ENCODE results near the gene ENTPD6. TPM values are rescaled to one million over a fixed set of nuclear protein-coding genes. Genes with fewer than 3 reads are reported as not detected.

ENTPD6 gene
- total RNA-seq, 3 donors from 2014 or later = 45.8 to 77.6 (median 71.1) TPM

DNA sequence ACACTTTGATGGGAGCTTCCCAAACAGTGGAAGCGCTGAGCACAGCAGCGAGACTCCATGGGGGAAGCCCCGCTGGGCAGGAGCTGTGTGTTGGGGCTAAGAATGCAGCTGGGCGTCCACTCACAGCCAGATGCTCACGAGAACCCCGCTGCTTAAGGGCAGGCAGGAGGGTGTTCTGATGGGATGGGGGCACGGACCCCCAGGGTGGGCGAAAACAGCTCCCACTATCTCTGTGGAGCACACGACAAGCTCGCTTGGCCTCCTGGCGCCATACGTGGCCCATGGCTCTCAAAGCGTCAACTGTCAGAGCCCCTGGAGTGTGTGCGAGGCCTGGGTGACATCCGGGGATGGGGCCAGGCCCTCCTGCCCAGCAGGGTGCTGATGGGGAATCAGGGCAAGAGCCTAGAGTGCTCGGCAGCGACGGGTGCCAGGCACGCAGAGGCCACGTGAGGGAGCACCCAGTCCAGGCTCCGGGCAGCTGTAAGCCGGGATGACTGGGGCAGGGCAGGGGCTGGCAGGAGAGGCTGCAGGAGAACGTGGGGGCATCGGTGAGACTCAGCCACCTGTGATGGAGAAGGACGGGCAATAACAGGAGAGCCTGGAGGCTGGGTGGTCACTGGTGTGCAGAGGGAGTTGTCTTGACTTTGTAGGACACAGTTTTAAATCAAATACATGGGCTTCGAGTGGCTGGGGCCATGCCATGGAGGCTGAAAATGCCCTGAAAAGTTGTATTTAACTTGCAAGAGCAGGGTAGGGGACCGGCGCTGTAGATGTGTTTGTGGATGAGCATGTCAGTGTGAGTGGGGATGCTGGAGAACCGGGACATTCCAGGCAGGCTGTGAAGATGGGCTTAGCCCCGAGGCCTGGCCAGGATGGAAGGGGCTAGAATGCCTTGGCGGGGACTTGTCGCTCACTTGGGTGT is 79.6 kb downstream of the ENTPD6 start:
- intact Hi-C loops (cut with DNase I; ENCODE audit: low total_unique reads) = no loop called here
- H3K27ac ChIP-seq = no peak overlapping the region

DNA sequence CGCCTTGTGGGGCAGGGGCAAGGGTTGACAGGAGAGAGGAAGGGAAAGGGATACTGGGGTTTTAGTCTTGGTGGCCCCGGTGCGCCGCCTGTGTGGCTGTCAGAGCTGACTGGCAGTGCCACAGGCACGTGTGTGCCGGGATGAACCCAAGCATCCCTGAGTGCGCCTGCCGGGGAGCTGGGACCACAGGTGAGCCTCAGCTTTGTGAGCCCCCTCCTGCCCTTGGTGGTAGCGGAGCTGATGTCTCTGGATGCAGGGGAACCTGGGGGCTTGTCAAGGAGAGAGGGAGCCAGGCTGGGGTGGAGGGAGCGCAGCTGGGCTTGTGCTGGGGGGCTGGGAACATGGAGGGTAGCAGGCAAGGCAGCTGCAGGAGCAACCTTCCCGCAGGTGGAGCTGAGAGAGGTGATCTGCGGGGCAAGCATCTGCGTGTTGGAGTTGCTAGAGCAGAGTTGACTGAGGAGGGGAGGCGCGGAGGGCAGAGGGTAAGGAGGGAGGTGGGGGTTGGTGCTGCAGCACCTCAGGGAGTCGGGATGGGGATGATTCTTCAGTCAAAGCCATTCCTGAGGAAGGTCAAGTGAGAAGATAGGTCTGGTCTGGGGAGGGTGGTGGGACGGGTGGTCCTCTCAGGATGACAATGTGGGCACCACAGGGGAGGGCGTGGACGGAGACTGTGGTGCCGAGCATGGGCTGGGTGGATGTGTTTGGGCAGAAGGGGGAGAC is 80.5 kb downstream of the ENTPD6 start:
- Histone ChIP-seq H3K27ac (no peak overlapping the region), H3K4me1 (peaks cover 3 to 9% of the 10 kb centered on the region in 2 donors), H3K27me3 (no peaks in the 10 kb centered on the region), H3K4me3 (no peak overlapping the region), H3K9me3 (no peaks in the 10 kb centered on the region), H3K36me3 (peaks cover 4% of the 10 kb centered on the region)
- TF ChIP-seq POLR2A (IDR thresholded peaks at IDR 0.05) (no peak), POLR2AphosphoS5 (IDR thresholded peaks at IDR 0.05) (no peak)
- TF ChIP-seq, protein P1, sequence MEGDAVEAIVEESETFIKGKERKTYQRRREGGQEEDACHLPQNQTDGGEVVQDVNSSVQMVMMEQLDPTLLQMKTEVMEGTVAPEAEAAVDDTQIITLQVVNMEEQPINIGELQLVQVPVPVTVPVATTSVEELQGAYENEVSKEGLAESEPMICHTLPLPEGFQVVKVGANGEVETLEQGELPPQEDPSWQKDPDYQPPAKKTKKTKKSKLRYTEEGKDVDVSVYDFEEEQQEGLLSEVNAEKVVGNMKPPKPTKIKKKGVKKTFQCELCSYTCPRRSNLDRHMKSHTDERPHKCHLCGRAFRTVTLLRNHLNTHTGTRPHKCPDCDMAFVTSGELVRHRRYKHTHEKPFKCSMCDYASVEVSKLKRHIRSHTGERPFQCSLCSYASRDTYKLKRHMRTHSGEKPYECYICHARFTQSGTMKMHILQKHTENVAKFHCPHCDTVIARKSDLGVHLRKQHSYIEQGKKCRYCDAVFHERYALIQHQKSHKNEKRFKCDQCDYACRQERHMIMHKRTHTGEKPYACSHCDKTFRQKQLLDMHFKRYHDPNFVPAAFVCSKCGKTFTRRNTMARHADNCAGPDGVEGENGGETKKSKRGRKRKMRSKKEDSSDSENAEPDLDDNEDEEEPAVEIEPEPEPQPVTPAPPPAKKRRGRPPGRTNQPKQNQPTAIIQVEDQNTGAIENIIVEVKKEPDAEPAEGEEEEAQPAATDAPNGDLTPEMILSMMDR (IDR thresholded peaks at IDR 0.05) = no peak
- peak; percentile 16 to 34 for DNase-seq (ENCODE audit: low spot score in 2 of 2)
- intact Hi-C loops (cut with DNase I; ENCODE audit: low total_unique reads) = no loop called here

More for the DNA sequence above, 79.6 kb downstream of the ENTPD6 start:
- DNase-seq (ENCODE audit: low spot score in 2 of 2) = peak; percentile 11 to 38
- H3K36me3 ChIP-seq = peaks cover 4% of the 10 kb centered on the region
- H3K4me1 ChIP-seq = peaks cover 3 to 5% of the 10 kb centered on the region in 2 donors
- H3K9me3 ChIP-seq = no peaks in the 10 kb centered on the region
- no peak overlapping the region for H3K4me3 ChIP-seq
- TF ChIP-seq POLR2AphosphoS5 (IDR thresholded peaks at IDR 0.05) (no peak), POLR2A (IDR thresholded peaks at IDR 0.05) (no peak)
- TF ChIP-seq, protein P1 (IDR thresholded peaks at IDR 0.05) = no peak
- no peaks in the 10 kb centered on the region for H3K27me3 ChIP-seq

Other genes starting within 250 kb of the ENTPD6 start
- 1 to 10 TPM in 2 of 3 donors, under 1 TPM in 1; 0.33 to 2.5 (median 1.8) TPM for gene CST7, start 246.4 kb upstream of the ENTPD6 start, total RNA-seq
- gene APMAP, start 203.0 kb upstream of the ENTPD6 start, total RNA-seq = 100 to 1,000 TPM in 2 of 3 donors, 10 to 100 TPM in 1; 83.2 to 184 (median 101) TPM
- 10 to 100 TPM; 17.6 to 38.2 (median 37.4) TPM for gene ACSS1, start 137.6 kb upstream of the ENTPD6 start, total RNA-seq
- gene VSX1, start 113.6 kb upstream of the ENTPD6 start, total RNA-seq = under 1 TPM in 1 of 3 donors, not detected in 2; 0.44 TPM
- gene PYGB, start 52.4 kb downstream of the ENTPD6 start, total RNA-seq = 100 to 1,000 TPM in 2 of 3 donors, 10 to 100 TPM in 1; 95.7 to 128 (median 121) TPM
- 10 to 100 TPM; 26.9 to 67.7 (median 53.4) TPM for gene ABHD12, start 195.1 kb downstream of the ENTPD6 start, total RNA-seq
- gene GINS1, start 212.0 kb downstream of the ENTPD6 start, total RNA-seq = under 1 TPM; 0.32 to 0.73 (median 0.33) TPM

All from breast epithelium (tissue), 4 donors.